Trophoblast cell (in vitro differentiated cells and primary cell): ENCODE results near the gene ADI1. TPM values are rescaled to one million over a fixed set of nuclear protein-coding genes. Genes with fewer than 3 reads are reported as not detected.

Experiments used
- DNase-seq, 2 donors: peaks; one replicate each; pipeline ENCODE4 v3.0.0-alpha.2; 2016
- H2AFZ ChIP-seq: 2 replicates; pipeline ENCODE4 v1.6.1; 2013; ENCODE audit warnings: low read length, moderate library complexity, mild to moderate bottlenecking; ENCODE audit not compliant: insufficient read depth, poor library complexity
- H2AK5ac ChIP-seq: 2 replicates; pipeline ENCODE4 v1.6.1; 2013; ENCODE audit warnings: mild to moderate bottlenecking, low read length
- H2BK120ac ChIP-seq: 2 replicates; pipeline ENCODE4 v1.6.1; 2013; ENCODE audit warnings: low read length, mild to moderate bottlenecking, moderate library complexity; ENCODE audit not compliant: insufficient read depth, poor library complexity
- H2BK12ac ChIP-seq: 2 replicates; pipeline ENCODE4 v1.6.1; 2013; ENCODE audit warnings: mild to moderate bottlenecking, low read length, moderate library complexity
- H2BK5ac ChIP-seq: 2 replicates; pipeline ENCODE4 v1.6.1; 2013; ENCODE audit warnings: low read length, low read depth, moderate library complexity, mild to moderate bottlenecking; ENCODE audit not compliant: poor library complexity
- H3K14ac ChIP-seq: 2 replicates; pipeline ENCODE4 v1.6.1; 2013; ENCODE audit warnings: mild to moderate bottlenecking, low read length
- H3K18ac ChIP-seq: 2 replicates; pipeline ENCODE4 v1.6.1; 2013; ENCODE audit warnings: mild to moderate bottlenecking, low read length
- H3K23ac ChIP-seq: 2 replicates; pipeline ENCODE4 v1.6.1; 2013; ENCODE audit warnings: low read length
- H3K27ac ChIP-seq: 2 replicates; pipeline ENCODE4 v1.5.1; 2013; ENCODE audit warnings: low read depth, mild to moderate bottlenecking, inconsistent platforms, low read length, moderate library complexity
- H3K27me3 ChIP-seq: 2 replicates; pipeline ENCODE4 v1.6.1; 2013; ENCODE audit warnings: inconsistent platforms, mild to moderate bottlenecking, low read length, moderate library complexity; ENCODE audit not compliant: insufficient read depth
- H3K36me3 ChIP-seq, 2 experiments: 1 replicate in 1 of 2; 2 replicates in 1 of 2; pipeline ENCODE4 v1.6.1; 2013; ENCODE audit warnings: low read length in 2 of 2, mild to moderate bottlenecking in 2 of 2, moderate library complexity in 1 of 2; ENCODE audit not compliant: insufficient read depth in 2 of 2, control insufficient read depth in 1 of 2
- H3K4ac ChIP-seq: 2 replicates; pipeline ENCODE4 v1.6.1; 2013; ENCODE audit warnings: low read depth, mild to moderate bottlenecking, low read length, moderate library complexity
- H3K4me1 ChIP-seq, 2 experiments: 1 replicate in 1 of 2; 2 replicates in 1 of 2; pipeline ENCODE4 v1.6.1; 2013; ENCODE audit warnings: low read length in 2 of 2, mild to moderate bottlenecking in 2 of 2, moderate library complexity in 1 of 2; ENCODE audit not compliant: insufficient read depth in 2 of 2, control insufficient read depth in 1 of 2
- H3K4me2 ChIP-seq: 2 replicates; pipeline ENCODE4 v1.6.1; 2013; ENCODE audit warnings: inconsistent platforms, mild to moderate bottlenecking, low read length, moderate library complexity
- H3K4me3 ChIP-seq: 2 replicates; pipeline ENCODE4 v1.5.1; 2013; ENCODE audit warnings: mild to moderate bottlenecking, low read depth, low read length, inconsistent platforms
- H3K79me1 ChIP-seq: one replicate; pipeline ENCODE4 v1.6.1; 2013; ENCODE audit warnings: low read length
- H3K79me2 ChIP-seq: 2 replicates; pipeline ENCODE4 v1.6.1; 2013; ENCODE audit warnings: low read length, mild to moderate bottlenecking; ENCODE audit not compliant: control insufficient read depth, insufficient read depth, poor library complexity
- H3K9ac ChIP-seq: 2 replicates; pipeline ENCODE4 v1.6.1; 2013; ENCODE audit warnings: mild to moderate bottlenecking, low read length
- H3K9me3 ChIP-seq: 2 replicates; pipeline ENCODE4 v1.6.1; 2013; ENCODE audit warnings: low read depth, mild to moderate bottlenecking, control low read depth, inconsistent platforms, low read length; ENCODE audit not compliant: insufficient read depth
- H4K12ac ChIP-seq: 2 replicates; pipeline ENCODE4 v1.6.1; 2013; ENCODE audit warnings: low read depth, mild to moderate bottlenecking, low read length, moderate library complexity
- H4K8ac ChIP-seq: 2 replicates; pipeline ENCODE4 v1.6.1; 2013; ENCODE audit warnings: low read depth, mild to moderate bottlenecking, low read length, moderate library complexity
- H4K91ac ChIP-seq: one replicate; pipeline ENCODE4 v1.6.1; 2013; ENCODE audit warnings: low read depth, mild to moderate bottlenecking, low read length, moderate library complexity
- WGBS: extraction: QIAGEN DNeasy Blood & Tissue Kit; methylation state at CpG from one replicate; pipeline ENCODE4 v1.1.7; 2013; ENCODE audit warnings: missing lambda C conversion rate; ENCODE audit not compliant: insufficient read length, insufficient coverage; ENCODE audit errors: extremely low coverage; 5-methylcytosine and 5-hydroxymethylcytosine counted together
- polyA plus RNA-seq: library from polyadenylated mRNA; stranded (reverse); fragments of 200-250 nt; gene quantifications from 2 replicates; pipeline ENCODE4 v1.2.3, GENCODE V29; 2013

The ADI1 gene
- polyA plus RNA-seq = 45.0 and 46.2 TPM in 2 replicates

- peak within 1 kb of the TSS; percentile 93 for H4K91ac ChIP-seq
- peak within 1 kb of the TSS; percentile 77 for H2AFZ ChIP-seq
Measured at GRCh38 chr2:3519255-3520205, at the start of gene ADI1. Gene ADI1 (minus strand): TSS chr2:3519531. CDS start chr2:3519487, 44 bp downstream.

GRCh38 chr2:3566806-3567205 is 47.5 kb upstream of the ADI1 start:
- H3K4me3 ChIP-seq = no peak overlapping the region
- H4K8ac ChIP-seq = no peak overlapping the region
- peaks cover 2% of the 10 kb centered on the region for H3K9me3 ChIP-seq
- peaks cover 0 to 2% of the 10 kb centered on the region in 2 experiments for H3K36me3 ChIP-seq
- H3K27me3 ChIP-seq = no peaks in the 10 kb centered on the region
- no peak overlapping the region for H3K23ac ChIP-seq
- no peak overlapping the region for H3K18ac ChIP-seq
- H2AFZ ChIP-seq = no peak overlapping the region
- H3K4me1 ChIP-seq = peaks cover 2 to 3% of the 10 kb centered on the region in 2 experiments
- H4K12ac ChIP-seq = no peak overlapping the region
- no CpG with 5 or more reads among the region's 9 CpGs for WGBS
- H3K4ac ChIP-seq = no peak overlapping the region
- H2AK5ac ChIP-seq = no peak overlapping the region
- no peak overlapping the region for H3K4me2 ChIP-seq
- no peak for DNase-seq
- H3K14ac ChIP-seq = no peak overlapping the region
- no peaks in the 10 kb centered on the region for H3K79me2 ChIP-seq
- no peak overlapping the region for H2BK5ac ChIP-seq
- no peak overlapping the region for H3K27ac ChIP-seq
- H2BK120ac ChIP-seq = no peak overlapping the region
- no peak overlapping the region for H3K9ac ChIP-seq
- no peaks in the 10 kb centered on the region for H3K79me1 ChIP-seq
- H2BK12ac ChIP-seq = no peak overlapping the region
- H4K91ac ChIP-seq = no peak overlapping the region

More at GRCh38 chr2:3519255-3520205, at the start of gene ADI1:
- H2BK5ac ChIP-seq = peak within 1 kb of the TSS; percentile 66
- H3K27me3 ChIP-seq = no peaks in the 10 kb centered on the region
- H2BK120ac ChIP-seq = peak within 1 kb of the TSS; percentile 54
- no peak within 1 kb of the TSS for H3K23ac ChIP-seq
- H3K79me1 ChIP-seq = peaks cover 11% of the 10 kb centered on the region
- H4K12ac ChIP-seq = peak within 1 kb of the TSS; percentile 94
- WGBS = no CpG with 5 or more reads among the region's 76 CpGs
- peak within 1 kb of the TSS; percentile 93 for H3K27ac ChIP-seq
- H3K4me3 ChIP-seq = peak within 1 kb of the TSS; percentile 88
- peaks cover 10% of the 10 kb centered on the region for H3K79me2 ChIP-seq
- peak within 1 kb of the TSS; percentile 95 for H3K14ac ChIP-seq
- H3K9ac ChIP-seq = peak within 1 kb of the TSS; percentile 98
- peaks cover 0 to 2% of the 10 kb centered on the region in 2 experiments for H3K4me1 ChIP-seq
- H3K18ac ChIP-seq = peak within 1 kb of the TSS; percentile 97
- H2AK5ac ChIP-seq = peak within 1 kb of the TSS; percentile 31
- peak within 1 kb of the TSS; percentile 88 for H4K8ac ChIP-seq
- peak within 1 kb of the TSS; percentile 61 for H3K4ac ChIP-seq
- DNase-seq = peak; percentile 82 to 87
- H3K36me3 ChIP-seq = peaks cover 2% of the 10 kb centered on the region in 2 experiments
- H2BK12ac ChIP-seq = peak within 1 kb of the TSS; percentile 40
- peak within 1 kb of the TSS; percentile 94 for H3K4me2 ChIP-seq
- no peaks in the 10 kb centered on the region for H3K9me3 ChIP-seq

GRCh38 chr2:3565117-3565516 is 45.8 kb upstream of the ADI1 start:
- Histone ChIP-seq H3K36me3 (peaks cover 0 to 2% of the 10 kb centered on the region in 2 experiments), H3K14ac (no peak overlapping the region), H3K4ac (no peak overlapping the region), H3K79me1 (no peaks in the 10 kb centered on the region), H3K4me3 (no peak overlapping the region), H4K12ac (no peak overlapping the region), H3K18ac (no peak overlapping the region), H2AK5ac (no peak overlapping the region), H3K4me2 (no peak overlapping the region), H3K9me3 (no peaks in the 10 kb centered on the region), H3K27me3 (no peaks in the 10 kb centered on the region), H4K91ac (no peak overlapping the region), H2BK120ac (no peak overlapping the region), H2AFZ (no peak overlapping the region), H3K9ac (no peak overlapping the region), H2BK5ac (no peak overlapping the region), H3K4me1 (peaks cover 2 to 3% of the 10 kb centered on the region in 2 experiments), H3K23ac (no peak overlapping the region), H4K8ac (no peak overlapping the region), H3K79me2 (no peaks in the 10 kb centered on the region), H3K27ac (no peak overlapping the region), H2BK12ac (no peak overlapping the region)
- WGBS = no CpG with 5 or more reads among the region's 6 CpGs
- DNase-seq = no peak

GRCh38 chr2:3563521-3563976 is 44.2 kb upstream of the ADI1 start:
- no CpG with 5 or more reads among the region's 5 CpGs for WGBS
- H3K4me2 ChIP-seq = no peak overlapping the region
- H3K9me3 ChIP-seq = no peaks in the 10 kb centered on the region
- peaks cover 4% of the 10 kb centered on the region for H3K79me1 ChIP-seq
- H4K8ac ChIP-seq = no peak overlapping the region
- H3K79me2 ChIP-seq = peaks cover 2% of the 10 kb centered on the region
- no peak overlapping the region for H3K9ac ChIP-seq
- H3K4me1 ChIP-seq = peaks cover 2 to 3% of the 10 kb centered on the region in 2 experiments
- no peak overlapping the region for H2AFZ ChIP-seq
- H3K23ac ChIP-seq = no peak overlapping the region
- no peak overlapping the region for H3K4ac ChIP-seq
- H3K27ac ChIP-seq = no peak overlapping the region
- H3K14ac ChIP-seq = no peak overlapping the region
- no peak overlapping the region for H3K4me3 ChIP-seq
- H3K18ac ChIP-seq = no peak overlapping the region
- no peak overlapping the region for H2AK5ac ChIP-seq
- H4K91ac ChIP-seq = no peak overlapping the region
- H3K27me3 ChIP-seq = no peaks in the 10 kb centered on the region
- DNase-seq = no peak
- no peak overlapping the region for H4K12ac ChIP-seq
- no peak overlapping the region for H2BK12ac ChIP-seq
- no peak overlapping the region for H2BK120ac ChIP-seq
- H3K36me3 ChIP-seq = peaks cover 0 to 2% of the 10 kb centered on the region in 2 experiments
- no peak overlapping the region for H2BK5ac ChIP-seq
